Hair follicle dermal papilla cell (primary cell): ENCODE measurements around the gene IZUMO3. TPM values are rescaled to one million over a fixed set of nuclear protein-coding genes. Genes with fewer than 3 reads are reported as not detected.

Source experiments
- total RNA-seq: library from RNA; depleted of rRNA; stranded (reverse); fragments of >200 nt; gene quantifications from 2 replicates; pipeline ENCODE4 v1.2.3, GENCODE V29; 2012

The IZUMO3 gene
- not detected in 2 replicates for total RNA-seq

GRCh38 chr9:24545847-24546522 lies at the start of gene IZUMO3:
TSS of gene IZUMO3 (minus strand) at chr9:24545897. CDS start at chr9:24545649, 248 bp downstream.

